NCI-H526 treated with DMSO at 0.1 percent for 48 hours (cell line): ENCODE data around the gene TNFAIP3.

Source experiments
- DNase-seq: peaks from one replicate; lab custom pipeline; 2025; lab: John Stamatoyannopoulos, UW

Gene TNFAIP3

GRCh38 chr6:137925141-137925698, 58.2 kb downstream of the TNFAIP3 start:
- DNase-seq: no peak

DNA sequence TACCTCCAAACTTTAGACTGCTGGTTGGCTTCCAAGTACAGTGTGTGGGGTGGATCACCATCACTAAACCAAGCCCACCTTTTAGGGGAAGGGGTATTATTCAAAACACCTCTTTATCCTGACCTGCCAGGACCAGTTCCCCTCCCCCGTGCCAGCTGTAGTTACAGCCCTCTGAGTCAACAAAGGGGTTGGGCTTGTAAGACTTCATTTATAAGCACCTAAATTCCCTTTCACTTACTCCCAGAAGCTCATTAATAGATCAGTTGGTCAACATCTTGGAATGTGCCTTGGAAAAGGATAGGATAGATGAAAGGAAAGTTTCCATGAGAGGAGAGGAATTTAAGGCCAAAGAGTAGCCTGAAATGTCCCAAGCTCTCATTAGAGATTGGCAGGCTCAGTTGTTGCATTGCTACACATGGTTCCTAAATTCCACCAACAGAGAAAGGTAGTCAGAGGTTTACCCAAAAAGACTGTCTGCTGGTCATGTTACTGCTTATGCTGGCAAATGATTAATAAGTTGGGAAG, 59.2 kb downstream of the TNFAIP3 start:
- DNase-seq: no peak

GRCh38 chr6:137926985-137927384, 59.9 kb downstream of the TNFAIP3 start:
- DNase-seq: no peak

DNA sequence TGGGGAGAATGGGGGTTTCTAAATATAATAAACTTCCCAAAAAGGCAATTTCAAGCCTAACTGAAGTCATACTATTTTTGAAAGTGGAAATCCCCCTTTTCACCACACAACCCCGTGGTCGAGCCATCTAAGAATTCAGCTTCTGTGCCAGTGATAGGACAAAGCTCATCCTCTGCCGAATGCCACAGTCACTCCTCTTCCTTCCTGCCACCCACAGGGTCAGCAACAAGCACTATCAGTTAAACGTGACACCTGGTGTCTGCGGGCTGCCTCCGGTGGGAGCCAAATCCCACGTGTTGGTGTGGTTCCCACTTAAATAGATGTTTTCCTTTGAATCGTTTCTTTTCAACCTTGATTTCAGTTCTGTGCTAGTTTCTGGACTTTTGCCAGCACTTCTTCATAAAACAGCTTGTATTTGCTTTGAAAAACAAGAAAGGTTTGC, 60.7 kb downstream of the TNFAIP3 start:
- no peak for DNase-seq

- DNase-seq: no peak
Observed at GRCh38 chr6:137928286-137928685, 61.2 kb downstream of the TNFAIP3 start.

DNA sequence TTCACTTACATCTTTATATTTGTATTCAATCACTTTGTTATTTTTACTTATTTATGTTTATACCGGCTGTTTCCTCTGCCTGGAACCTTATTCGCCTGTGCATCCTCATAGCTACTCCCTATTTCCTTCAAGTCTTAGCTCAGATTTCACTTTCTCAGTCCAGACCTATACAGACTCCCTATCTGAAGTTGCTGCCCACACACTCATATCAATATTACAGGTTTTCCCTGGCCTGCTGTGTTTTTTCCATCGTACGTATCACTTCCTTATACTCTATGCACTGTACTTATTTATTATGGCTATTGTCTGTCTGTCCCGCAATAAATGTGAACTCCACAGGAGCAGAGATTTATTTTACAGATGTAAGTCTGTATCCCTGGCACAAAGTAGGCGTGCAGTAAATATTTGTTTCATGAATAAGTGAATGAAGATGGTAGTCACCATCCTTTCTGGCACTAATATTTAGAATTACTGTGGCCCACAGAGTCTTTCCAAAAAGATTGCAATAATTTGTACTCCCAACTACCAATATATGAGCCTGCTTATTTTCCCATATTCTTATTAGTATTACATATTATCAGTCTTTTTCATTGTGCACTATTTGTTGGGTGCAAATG, 64.9 kb downstream of the TNFAIP3 start:
- DNase-seq: no peak
